Islet precursor cell (in vitro differentiated cells): ENCODE measurements around the gene CTSZ.
A peak's percentile ranks its signal among the peaks of the same experiment; 100 is the strongest.

Experiments
- DNase-seq: peaks from one replicate; pipeline ENCODE4 v3.0.0-alpha.2; 2018

The CTSZ gene

DNA sequence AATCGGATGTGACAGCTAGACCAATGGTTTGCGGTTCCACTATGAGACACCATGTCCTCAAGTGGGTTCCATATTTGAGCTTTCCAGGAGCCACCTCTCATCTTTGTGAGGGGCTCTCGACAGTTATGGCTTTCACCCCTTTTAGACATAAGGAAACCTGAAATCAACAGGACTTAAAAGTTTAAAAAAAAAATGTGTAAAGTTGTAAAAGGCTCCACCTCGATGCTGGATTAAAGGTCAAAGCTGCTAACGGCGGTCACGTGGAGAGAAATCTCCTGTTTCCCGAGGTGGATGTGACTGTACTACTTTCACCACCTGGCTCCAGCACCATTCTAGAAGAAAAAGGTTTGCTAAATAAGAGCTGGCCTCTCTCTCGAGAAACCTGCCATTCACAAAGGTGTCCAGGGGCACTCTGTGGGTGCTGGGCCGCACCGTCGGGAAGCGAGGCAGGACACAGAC is 24.5 kb upstream of the CTSZ start:
- no peak for DNase-seq

DNA sequence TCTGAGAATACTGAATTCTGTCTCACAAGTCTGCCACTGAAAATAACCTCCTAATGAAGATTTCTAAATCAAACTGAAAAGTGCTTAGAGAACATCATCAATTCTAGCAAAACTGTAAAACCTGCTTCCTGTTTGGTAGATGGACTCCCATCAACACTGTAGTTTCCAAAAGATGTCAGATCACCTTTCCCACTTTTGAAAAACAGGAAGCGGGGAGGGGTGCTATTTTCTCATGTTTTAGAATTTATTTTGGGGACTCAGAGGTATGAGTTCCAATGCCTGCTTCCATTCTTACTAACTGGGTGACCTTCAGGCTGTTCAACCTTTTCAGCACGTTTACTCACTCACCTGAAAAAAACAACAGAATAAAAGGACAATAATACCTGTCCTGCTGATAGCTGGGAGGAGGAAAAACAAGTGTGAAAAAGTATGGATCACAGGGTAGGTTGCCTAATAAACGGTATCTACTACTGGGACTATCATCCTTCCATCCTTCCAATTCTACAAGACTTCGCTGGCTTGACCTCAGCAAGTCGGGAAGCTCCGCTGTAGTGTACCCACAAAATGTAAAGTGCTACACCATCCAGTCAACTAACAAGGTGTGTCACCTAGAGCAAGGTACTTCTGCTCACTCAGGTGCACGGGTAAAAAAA is 24.0 kb upstream of the CTSZ start:
- DNase-seq = no peak

DNA sequence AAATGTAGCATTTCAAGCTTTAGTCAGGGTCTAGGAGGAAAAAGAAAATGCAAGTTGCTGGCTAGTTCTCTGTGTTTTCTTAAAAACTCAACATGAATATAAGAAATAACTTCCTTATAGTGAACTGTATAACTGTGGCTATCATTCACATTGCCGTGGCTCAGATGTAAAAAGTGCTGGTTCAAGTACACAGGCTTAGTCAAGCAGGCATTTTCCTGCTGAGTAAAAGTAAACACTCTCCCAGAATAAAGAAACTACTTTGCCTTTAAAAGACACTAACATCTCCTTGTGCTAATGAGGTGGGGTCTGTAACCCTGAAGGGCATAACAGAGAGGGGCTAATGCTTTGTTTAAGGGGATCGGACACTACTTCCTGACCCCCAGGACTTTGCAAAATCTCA is 21.8 kb upstream of the CTSZ start:
- no peak for DNase-seq

DNA sequence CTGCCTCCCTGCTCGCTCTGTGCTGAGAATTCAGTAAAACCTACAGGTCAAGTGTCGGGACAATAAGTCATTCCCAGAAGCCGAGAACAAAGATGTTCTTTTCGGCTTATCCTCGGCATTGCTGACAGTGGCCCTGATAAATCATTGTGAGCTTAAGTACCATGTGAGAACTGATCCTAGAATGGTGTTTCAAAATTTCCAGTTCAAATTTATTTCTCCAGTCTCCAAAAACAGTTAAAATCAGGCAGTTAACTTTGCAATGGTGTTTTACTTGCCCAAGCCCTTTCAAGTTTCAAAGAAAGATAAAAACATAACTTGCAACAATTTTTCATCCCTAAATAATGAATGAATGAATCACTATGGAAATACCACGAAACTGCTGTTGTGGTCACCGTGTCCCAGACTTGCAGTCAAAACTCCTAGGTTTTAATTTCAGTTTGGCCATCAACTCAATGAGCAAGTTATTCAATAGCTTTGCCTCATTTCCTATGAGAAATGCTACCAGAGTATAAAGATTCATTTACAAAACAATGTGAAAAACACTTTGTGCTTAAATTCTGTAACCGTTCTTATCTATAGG is 20.8 kb upstream of the CTSZ start:
- DNase-seq = no peak

DNA sequence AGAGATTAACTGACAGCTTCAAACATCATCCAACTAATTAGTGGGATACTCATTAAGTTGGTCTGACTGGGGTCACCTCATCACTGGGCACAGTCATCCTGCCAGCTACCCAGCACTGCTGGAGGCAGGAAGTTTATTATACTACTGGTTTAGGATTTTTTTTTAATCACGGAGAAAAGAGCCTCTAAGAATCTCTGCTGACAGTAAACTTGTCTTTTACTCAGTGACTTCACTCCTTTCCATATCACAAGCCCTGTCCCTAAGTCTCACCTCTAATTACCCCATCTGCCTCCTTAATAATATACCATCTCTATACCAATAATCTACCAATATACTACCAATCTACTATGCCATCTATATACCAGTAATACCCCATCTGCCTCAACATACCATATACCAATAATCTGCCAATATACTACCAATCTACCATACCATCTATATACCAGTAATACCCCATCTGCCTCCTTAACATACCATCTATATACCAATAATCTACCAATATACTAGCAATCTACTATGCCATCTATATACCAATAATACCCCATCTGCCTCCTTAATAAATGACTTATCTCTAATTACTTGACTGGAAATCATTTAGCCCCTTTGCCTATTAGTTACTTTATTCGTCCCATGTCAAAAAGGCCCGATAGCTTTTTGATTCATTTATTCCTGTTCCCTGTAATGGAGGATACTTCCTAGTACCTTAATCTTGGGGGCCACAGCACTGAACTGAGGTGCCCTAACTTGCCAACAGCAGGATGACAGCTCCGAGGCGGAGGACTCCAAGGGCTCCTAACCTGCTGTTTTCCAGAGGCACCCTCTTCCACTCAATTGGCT is 20.1 kb upstream of the CTSZ start:
- DNase-seq = no peak

DNA sequence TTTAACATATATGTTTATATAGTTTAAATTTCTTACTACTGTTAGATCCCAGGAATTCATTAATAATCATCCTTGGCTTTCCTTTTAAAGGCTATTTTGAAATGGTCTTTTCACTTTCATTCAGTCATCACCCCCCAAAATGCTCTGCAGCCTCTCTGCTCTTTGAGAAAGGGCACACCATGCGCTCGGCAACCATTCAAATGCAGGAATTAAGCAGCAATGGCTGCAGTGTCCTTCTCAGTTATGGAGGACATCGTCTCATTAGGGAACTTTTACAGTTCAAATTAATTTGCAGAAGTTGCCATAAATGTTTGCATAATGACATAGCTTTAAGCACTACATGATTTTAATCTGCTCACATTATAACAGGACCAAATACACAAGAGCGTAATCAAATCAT is 18.5 kb upstream of the CTSZ start:
- no peak for DNase-seq

DNA sequence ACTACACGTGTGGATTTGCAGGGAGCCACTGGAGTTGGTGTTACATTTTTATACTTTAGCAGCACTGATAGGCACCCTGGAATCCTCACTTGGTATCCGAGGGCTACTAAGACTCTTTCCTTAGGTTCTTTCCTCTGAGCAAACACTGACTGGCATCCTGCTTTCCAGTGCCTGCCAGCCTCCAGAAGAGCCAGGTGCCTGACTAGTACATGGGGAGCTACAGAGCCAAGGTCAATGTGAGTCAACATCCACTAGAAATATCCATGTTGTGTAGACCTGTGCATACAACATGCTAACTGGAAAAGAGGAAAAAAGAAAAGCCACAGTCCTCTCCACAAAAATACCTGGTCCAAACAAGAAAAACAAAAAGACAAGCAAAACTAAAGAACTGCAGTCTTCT is 18.0 kb upstream of the CTSZ start:
- no peak for DNase-seq

DNA sequence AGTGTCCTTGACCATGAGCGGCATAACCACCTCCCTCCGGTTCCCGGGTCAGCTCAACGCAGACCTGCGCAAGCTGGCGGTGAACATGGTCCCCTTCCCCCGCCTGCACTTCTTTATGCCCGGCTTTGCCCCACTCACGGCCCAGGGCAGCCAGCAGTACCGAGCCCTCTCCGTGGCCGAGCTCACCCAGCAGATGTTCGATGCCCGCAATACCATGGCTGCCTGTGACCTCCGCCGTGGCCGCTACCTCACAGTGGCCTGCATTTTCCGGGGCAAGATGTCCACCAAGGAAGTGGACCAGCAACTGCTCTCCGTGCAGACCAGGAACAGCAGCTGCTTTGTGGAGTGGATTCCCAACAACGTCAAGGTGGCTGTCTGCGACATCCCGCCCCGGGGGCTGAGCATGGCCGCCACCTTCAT is 17.1 kb upstream of the CTSZ start:
- DNase-seq = no peak

DNA sequence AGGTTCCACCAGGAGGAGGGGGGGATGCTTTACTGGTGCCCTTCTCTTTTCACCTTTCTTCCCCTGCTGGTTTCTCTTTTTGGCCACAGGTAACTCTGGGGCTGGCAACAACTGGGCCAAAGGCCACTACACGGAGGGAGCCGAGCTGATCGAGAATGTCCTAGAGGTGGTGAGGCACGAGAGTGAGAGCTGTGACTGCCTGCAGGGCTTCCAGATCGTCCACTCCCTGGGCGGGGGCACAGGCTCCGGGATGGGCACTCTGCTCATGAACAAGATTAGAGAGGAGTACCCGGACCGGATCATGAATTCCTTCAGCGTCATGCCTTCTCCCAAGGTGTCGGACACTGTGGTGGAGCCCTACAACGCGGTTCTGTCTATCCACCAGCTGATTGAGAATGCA is 16.6 kb upstream of the CTSZ start:
- no peak for DNase-seq

DNA sequence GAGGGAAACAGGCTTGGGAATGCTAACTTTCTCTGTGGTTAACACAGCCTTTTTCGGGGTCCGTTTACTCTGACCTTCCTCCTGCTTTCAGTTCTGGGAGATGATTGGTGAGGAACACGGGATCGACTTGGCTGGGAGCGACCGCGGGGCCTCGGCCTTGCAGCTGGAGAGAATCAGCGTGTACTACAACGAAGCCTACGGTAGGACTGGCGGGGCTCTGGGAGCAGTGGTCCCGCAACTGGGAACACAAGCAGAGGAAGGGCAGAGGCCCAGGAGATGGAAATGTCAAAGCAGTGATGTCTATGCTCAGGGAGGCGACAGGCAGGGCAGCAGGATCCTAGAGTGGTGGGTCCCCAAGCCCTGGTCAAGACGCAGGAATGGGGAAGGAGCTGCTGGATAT is 15.7 kb upstream of the CTSZ start:
- no peak for DNase-seq

DNA sequence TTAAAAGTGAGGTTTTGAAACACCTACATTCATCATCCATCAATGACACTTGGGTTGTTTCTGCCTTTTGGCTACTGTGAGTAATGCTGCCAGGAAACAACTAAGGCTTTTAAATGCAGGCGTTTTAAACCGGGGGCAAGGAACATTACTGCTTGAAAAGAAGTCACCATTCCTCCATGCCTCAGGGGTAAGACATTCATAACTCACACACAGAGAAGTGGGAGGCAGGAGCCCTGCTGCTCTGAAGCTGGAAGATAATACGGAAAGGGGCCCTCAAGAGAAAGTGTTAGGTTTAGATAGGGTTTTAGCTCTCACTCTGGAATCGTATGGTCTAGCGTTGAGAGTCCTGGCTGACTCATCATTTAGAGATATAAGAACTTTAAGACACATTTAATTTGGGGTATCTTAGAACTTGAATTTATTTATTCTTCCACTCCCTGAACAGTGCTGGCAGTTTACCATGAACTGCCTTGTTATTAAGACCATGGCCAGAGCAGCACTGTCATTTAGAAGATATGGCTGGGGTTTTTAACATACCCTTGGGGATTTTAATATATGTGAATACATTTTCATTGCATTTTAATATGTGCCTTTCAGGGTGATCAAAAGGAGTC is 14.0 kb upstream of the CTSZ start:
- peak; percentile 72 for DNase-seq

DNA sequence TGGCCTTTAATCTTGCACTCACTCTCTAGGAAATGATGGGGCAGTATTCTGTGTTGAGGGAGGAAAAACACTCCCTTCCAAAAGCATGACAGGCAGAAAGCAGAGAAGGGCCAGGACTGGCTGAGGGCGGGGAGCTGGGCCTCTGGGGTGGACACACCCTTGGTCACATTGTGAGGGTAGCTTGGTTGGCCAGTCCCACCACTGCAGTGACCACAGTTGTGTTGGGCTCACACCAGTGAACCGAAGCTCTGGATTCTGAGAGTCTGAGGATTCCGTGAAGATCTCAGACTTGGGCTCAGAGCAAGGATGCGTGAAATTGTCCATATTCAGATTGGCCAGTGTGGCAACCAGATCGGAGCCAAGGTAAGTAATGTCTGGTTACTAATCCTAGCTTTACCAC is 12.2 kb upstream of the CTSZ start, which contains the start of gene TUBB1:
Gene TUBB1 (plus strand): TSS at position 213 of the 400 bp plus-strand sequence. CDS start 94 bp downstream, at position 307.
- no peak for DNase-seq

DNA sequence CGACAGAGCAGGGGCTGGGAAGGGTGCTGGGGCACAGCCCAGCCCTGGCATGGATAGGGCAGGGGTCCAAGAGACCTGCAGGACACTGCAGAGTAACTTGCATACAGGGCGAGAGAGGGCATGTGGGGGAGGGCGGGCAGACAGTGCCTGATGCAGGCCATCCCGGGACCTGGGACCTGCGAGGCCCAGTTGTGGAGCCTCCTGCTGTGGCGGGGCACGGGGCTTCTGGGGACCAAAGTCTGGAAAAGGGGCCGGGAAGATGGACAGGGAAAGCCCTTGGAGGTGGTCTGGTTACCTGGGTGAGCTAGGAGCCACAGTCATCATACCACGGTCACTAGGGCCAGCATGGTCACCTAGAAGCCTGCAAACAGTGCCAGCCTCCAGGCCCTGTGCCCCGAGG is 11.8 kb upstream of the CTSZ start:
- DNase-seq = no peak

DNA sequence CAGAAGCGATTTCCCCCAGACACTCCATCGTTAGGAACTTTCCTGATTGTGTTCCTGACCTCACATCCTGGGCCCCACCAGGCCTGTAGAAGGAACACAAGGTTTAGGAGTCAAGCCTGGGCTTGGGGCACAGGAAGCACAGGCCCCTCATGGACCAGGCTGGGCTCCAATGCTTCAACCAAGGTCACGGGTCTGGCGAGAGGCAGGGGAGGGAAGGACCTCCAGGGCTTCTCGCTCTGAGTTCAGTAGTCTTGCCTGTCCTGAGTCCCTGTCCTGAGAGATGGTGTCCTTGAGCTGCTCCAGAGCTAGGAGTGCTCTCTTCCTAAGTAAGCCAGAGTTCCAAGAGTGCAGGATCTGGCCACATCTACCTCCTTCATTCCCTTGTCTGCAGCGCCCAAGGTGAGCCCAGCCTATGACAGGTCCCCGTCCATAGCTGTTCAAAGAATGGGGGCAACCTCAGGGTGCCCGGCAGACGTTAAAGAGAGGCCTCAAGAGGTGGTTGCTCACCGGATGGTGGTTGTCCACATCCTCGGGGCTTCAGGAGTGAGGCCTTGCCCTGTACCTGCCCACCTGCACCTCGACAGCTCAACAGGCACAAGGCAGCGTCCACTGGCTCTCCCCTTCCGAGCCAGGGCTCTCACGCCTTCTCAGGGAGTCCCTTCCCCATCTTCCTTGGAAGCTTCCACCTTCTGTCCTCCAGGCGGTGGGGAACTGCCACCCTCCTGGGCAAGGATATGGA is 10.6 kb upstream of the CTSZ start:
- no peak for DNase-seq

DNA sequence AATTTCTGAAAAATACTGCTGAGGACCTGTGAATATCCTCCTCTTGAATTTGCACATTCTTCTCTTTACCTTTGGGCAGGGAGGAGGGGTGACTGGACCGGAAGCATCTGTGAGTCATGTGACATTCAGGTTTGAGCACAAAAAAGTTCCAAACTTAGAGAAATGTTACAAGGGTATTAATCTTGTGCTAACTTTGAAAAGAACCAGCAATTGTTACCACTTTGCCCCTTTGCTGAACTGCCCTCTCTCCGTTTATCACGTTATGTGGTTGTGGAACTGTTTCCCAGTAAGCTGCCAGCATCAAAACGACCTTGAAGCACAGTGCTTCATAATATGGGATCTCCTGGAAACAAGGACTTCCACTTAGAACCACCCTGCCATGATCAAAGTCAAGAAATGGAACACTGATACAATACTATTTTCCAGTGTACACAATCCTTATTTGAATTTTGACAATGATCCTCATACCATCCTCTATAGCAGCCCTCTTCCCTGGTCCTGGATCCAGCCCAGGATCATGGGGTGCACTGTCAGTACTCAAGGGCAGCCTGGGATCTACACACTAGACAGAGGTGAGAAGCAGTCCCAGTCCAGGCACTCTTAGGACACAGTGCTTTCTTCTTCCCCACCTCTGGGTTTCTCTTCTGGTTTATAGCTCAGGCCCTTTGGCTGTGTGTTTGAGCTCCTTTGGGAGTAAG is 9.9 kb upstream of the CTSZ start:
- DNase-seq = no peak

DNA sequence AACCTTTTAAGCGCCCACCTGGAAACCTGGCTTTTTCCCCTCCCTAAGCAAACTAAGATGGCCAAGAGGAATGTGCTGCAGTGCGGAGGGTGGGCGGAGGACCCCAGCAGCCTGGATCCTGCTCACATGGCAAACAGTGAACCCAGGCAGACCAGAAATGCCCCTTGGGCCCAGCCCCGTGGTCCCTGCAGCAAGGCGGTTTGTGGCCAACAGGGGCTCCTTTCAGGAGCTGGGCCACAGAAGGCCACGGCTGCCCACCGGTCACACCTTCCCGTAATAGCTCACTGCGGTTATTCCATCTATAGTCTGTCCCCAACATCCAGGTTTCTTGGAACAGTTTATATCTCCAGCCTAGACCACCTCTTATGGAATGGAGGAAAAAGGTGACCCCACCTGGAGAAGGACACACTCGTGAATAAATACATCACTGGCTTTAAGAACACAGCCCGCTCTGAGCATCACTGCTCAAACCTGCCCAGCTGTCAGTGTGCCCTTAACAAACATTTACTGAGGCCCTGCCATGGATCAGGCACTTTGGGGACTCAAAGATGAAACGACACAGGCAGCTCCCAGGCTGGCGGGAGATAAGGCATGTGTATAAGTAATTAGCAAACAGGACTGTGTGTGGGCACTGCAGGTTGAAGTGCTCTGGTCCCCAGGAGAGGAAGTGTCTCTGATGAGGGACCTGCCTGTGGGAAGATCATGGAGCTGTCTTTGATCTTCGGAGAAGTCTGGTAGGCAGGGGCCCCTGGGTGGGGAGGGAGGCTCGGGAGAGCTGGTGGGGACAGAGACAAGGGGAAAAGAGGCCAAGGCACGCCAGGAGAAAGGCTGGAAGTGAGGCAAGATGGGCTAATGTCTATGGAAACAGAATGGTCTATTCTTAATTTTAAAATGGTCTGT is 9.0 kb upstream of the CTSZ start:
- peak; percentile 55 for DNase-seq

DNA sequence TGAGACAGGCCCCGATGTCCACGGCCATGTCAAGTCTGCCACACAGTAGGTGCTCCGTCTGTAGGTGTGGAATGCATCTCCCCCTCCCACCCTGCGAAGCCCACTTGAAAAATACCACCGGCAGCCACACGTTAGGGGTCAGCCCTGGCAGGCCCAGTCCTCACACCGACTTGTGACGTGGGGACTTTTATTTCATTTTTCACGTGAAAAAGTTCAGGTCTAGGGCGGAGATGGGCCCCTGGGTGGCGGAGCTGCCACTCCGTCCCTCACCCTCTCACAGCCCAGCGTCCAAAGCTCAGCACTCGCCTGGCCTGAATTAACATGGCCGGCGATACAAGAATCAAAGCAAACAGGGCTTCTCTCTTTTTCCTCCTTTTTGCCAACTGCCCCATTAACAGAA is 8.4 kb upstream of the CTSZ start:
- DNase-seq = peak; percentile 41

DNA sequence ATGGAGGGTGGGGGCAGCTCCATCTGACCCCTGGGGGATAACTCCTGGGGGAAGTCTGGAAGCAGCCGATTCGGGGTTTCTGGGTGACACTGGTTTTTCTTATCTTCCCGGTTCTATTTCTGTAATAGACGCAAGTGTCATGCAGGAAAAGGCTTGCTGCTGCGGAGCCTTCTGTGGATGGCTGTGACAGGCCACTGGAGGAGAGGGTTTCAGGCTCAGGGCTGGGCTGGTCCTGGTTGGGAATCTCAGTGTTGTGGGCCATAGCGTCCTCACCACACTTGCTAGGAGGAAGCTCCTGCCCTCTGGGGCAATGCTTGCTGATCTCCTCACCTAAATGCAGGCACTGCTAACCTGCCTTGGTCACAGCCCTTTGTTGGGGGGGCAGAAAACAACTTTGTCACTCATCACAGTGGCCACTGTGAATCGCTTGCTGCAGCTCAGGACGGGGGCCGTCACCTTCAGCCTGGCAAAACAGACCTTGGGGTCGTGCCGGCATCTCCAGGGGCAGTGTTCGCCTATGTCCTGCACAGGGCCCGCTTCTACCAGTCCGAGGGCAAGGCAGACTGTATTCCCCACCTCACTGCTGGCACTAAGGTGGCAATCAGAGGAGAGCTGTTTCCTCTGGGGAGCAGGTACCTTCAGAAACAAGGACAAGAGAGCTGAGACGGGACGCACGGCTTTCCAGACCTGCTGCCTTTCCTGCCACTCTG is 7.8 kb upstream of the CTSZ start:
- DNase-seq = peak; percentile 45

DNA sequence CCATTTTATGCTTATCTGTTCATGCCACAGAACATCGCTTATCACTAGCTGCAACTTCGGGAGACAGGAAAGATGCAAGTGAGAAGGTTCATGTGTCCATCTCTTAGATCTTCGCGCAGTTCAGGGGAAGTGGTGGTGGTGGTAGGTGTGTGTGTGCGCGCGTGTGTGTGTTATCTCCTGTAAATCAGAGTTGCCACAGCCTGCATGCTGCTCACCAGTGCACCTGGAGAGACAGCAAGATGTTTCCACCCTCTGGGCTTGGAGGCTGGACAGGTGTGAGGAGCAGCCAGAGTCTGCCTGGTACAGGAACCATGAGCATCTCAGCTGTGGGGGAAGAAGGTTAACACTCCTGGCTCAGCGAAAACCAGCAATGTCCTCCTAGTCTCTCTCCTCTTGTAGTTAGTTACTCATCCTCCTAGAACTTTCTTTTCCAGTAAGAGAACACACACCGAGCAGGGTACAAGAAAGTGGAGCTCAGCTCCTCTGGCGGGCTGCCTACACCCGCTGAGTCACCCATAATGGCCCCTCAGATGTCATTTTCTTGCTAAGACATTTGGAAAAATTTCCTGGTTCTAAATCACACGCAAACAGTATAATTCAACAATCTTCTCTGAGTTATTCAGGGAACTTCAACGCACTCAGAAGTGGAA is 7.0 kb upstream of the CTSZ start:
- DNase-seq = peak; percentile 53
